Measurements from ENCODE around the gene TICRR. TPM values are rescaled to one million over a fixed set of nuclear protein-coding genes. Genes with fewer than 3 reads are reported as not detected.

Gene TICRR
- total RNA-seq, 1 experiment from 2014 or later: 45.2 TPM

- intact Hi-C loops (cut with micrococcal nuclease; ENCODE audit: unreplicated experiment): loop anchor here (1.0 to 5.0 kb wide), 3 partner anchors 60 to 199 kb away; partner anchors contain the start of gene RHCG
- no TSS peak for BruUV-seq (replicated peaks)
- H3K36me3 Mint-ChIP-seq (ENCODE audit: insufficient read depth, unreplicated experiment): no peaks in the 10 kb centered on the region
- TF ChIP-seq CTCF (IDR thresholded peaks at IDR 0.05; ENCODE audit: unreplicated experiment): peak; percentile 61
- no peak overlapping the region for H3K27ac Mint-ChIP-seq (ENCODE audit: unreplicated experiment)
- no peak overlapping the region for H3K4me3 Mint-ChIP-seq (ENCODE audit: low read depth, unreplicated experiment)
- no peaks in the 10 kb centered on the region for H3K9me3 Mint-ChIP-seq (ENCODE audit: low read depth, unreplicated experiment)
- CTCF ChIA-PET: no interaction called here
- H3K27me3 Mint-ChIP-seq (ENCODE audit: unreplicated experiment): peaks cover 10% of the 10 kb centered on the region
- peak; percentile 74 for DNase-seq
- peaks cover 4% of the 10 kb centered on the region for H3K4me1 Mint-ChIP-seq (ENCODE audit: low read depth, unreplicated experiment)
These were observed 18.6 kb upstream of the TICRR start for GRCh38 chr15:89556413-89557262.

DNA sequence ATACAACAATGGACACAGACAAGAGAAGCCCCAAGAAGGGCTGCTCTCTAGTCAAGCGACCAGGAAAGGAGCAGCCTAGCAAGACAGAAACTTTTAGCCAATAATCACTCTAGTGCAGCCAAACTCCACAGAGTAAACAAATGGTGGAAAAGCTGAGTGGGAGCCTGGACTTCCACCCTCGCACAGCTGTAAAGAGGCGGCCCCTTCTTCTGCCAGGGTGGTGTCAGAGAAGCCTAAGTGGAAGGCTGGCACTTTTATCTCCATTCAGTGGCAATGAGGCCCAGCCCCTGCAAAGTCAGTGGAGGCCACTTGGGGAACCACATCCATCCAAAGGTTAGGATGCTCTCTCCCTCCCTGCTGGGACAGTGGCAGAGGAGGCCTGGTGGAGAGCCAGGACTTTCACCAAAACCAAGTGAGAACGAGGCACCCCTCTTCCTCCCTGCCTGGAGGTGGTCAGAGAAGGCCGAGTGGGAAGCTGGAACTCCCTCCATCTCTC lies 15.5 kb upstream of the TICRR start:
- intact Hi-C loops (cut with micrococcal nuclease; ENCODE audit: unreplicated experiment): loop anchor here (5.0 kb wide), 1 partner anchor 203 kb away; no protein-coding TSS in a partner anchor
- CTCF ChIA-PET: interaction anchor here (1.8 kb wide), 1 partner anchor 68 kb away, joined by 5 read pairs; no protein-coding TSS in a partner anchor
- H3K27ac Mint-ChIP-seq (ENCODE audit: unreplicated experiment): no peak overlapping the region

GRCh38 chr15:89566181-89566580 lies 9.1 kb upstream of the TICRR start:
- H3K27me3 Mint-ChIP-seq (ENCODE audit: unreplicated experiment): peaks cover 13% of the 10 kb centered on the region
- no peaks in the 10 kb centered on the region for H3K4me1 Mint-ChIP-seq (ENCODE audit: low read depth, unreplicated experiment)
- H3K9me3 Mint-ChIP-seq (ENCODE audit: low read depth, unreplicated experiment): no peaks in the 10 kb centered on the region
- no peak overlapping the region for H3K27ac Mint-ChIP-seq (ENCODE audit: unreplicated experiment)
- CTCF ChIA-PET: no interaction called here
- H3K4me3 Mint-ChIP-seq (ENCODE audit: low read depth, unreplicated experiment): no peak overlapping the region
- intact Hi-C loops (cut with micrococcal nuclease; ENCODE audit: unreplicated experiment): no loop called here
- H3K36me3 Mint-ChIP-seq (ENCODE audit: insufficient read depth, unreplicated experiment): no peaks in the 10 kb centered on the region
- no TSS peak for BruUV-seq (replicated peaks)
- DNase-seq: no peak
- no peak for TF ChIP-seq CTCF (IDR thresholded peaks at IDR 0.05; ENCODE audit: unreplicated experiment)

More for the DNA sequence above, 15.5 kb upstream of the TICRR start:
- Mint-ChIP-seq H3K27me3 (ENCODE audit: unreplicated experiment) (peaks cover 10% of the 10 kb centered on the region), H3K36me3 (ENCODE audit: insufficient read depth, unreplicated experiment) (no peaks in the 10 kb centered on the region), H3K4me3 (ENCODE audit: low read depth, unreplicated experiment) (no peak overlapping the region), H3K4me1 (ENCODE audit: low read depth, unreplicated experiment) (no peaks in the 10 kb centered on the region), H3K9me3 (ENCODE audit: low read depth, unreplicated experiment) (no peaks in the 10 kb centered on the region)
- DNase-seq: no peak
- BruUV-seq (replicated peaks): no TSS peak
- TF ChIP-seq CTCF (IDR thresholded peaks at IDR 0.05; ENCODE audit: unreplicated experiment): no peak

GRCh38 chr15:89566621-89567294 lies 8.5 kb upstream of the TICRR start:
- peaks cover 13% of the 10 kb centered on the region for H3K27me3 Mint-ChIP-seq (ENCODE audit: unreplicated experiment)
- H3K4me1 Mint-ChIP-seq (ENCODE audit: low read depth, unreplicated experiment): no peaks in the 10 kb centered on the region
- TF ChIP-seq CTCF (IDR thresholded peaks at IDR 0.05; ENCODE audit: unreplicated experiment): no peak
- CTCF ChIA-PET: interaction anchor here (0.7 kb wide), 1 partner anchor 22 kb away, joined by 4 read pairs; no protein-coding TSS in a partner anchor
- no TSS peak for BruUV-seq (replicated peaks)
- no peak overlapping the region for H3K27ac Mint-ChIP-seq (ENCODE audit: unreplicated experiment)
- intact Hi-C loops (cut with micrococcal nuclease; ENCODE audit: unreplicated experiment): no loop called here
- H3K4me3 Mint-ChIP-seq (ENCODE audit: low read depth, unreplicated experiment): no peak overlapping the region
- no peaks in the 10 kb centered on the region for H3K9me3 Mint-ChIP-seq (ENCODE audit: low read depth, unreplicated experiment)
- no peak for DNase-seq
- no peaks in the 10 kb centered on the region for H3K36me3 Mint-ChIP-seq (ENCODE audit: insufficient read depth, unreplicated experiment)
